IMR-90 (cell line): ENCODE results near the gene FRAS1. TPM values are rescaled to one million over a fixed set of nuclear protein-coding genes. Genes with fewer than 3 reads are reported as not detected.

Source experiments
- ATAC-seq: fragments of 200-7000 bp; cut with Tn5 transposase; 2 replicates; pipeline ENCODE4 v1.9.1; 2020; ENCODE audit warnings: low read depth, mild to moderate bottlenecking, moderate library complexity
- BruUV-seq: library from RNA; stranded (reverse); fragments of 400-500 nt; replicated peaks from 2 replicates; lab custom pipeline; 2021; lab: Mats Ljungman, UMichigan
- CTCF ChIA-PET: fragments of 300-600 bp; formaldehyde crosslinking; extraction: SDS; loops from one replicate; lab custom pipeline; 2021; ENCODE audit warnings: antibody characterized with exemption; lab: Yijun Ruan, JAX
- POLR2A ChIA-PET: fragments of 300-600 bp; sonication (Branson Sonifier 250); formaldehyde crosslinking; loops from one replicate; lab custom pipeline; 2022; ENCODE audit warnings: antibody characterized with exemption; ENCODE audit not compliant: unreplicated experiment; lab: Charles Lee
- DNase-seq: peaks from one replicate; pipeline ENCODE4 v3.0.0; 2013
- H2AFZ ChIP-seq: replicated peaks from 2 replicates; pipeline ENCODE3; 2013; ENCODE audit warnings: low read length, mild to moderate bottlenecking; ENCODE audit not compliant: poor library complexity
- H2AK5ac ChIP-seq: 2 replicates; pipeline ENCODE4 v1.6.1; 2013; ENCODE audit warnings: low read depth, low read length, inconsistent platforms
- H2AK9ac ChIP-seq: replicated peaks from 2 replicates; pipeline ENCODE3; 2013; ENCODE audit warnings: mild to moderate bottlenecking, low read depth, low read length, moderate library complexity; ENCODE audit not compliant: poor library complexity
- H2BK120ac ChIP-seq: 2 replicates; pipeline ENCODE4 v1.6.1; 2013; ENCODE audit warnings: low read depth, low read length, inconsistent platforms
- H2BK15ac ChIP-seq: 3 replicates; pipeline ENCODE4 v1.6.1; 2013; ENCODE audit warnings: low read depth, low read length, inconsistent platforms
- H2BK20ac ChIP-seq: 2 replicates; pipeline ENCODE4 v1.6.1; 2013; ENCODE audit warnings: low read depth, mild to moderate bottlenecking, inconsistent platforms, low read length, moderate library complexity
- H2BK5ac ChIP-seq: 2 replicates; pipeline ENCODE4 v1.6.1; 2013; ENCODE audit warnings: mild to moderate bottlenecking, low read depth, low read length, inconsistent platforms; ENCODE audit not compliant: poor library complexity, severe bottlenecking
- H3K14ac ChIP-seq: replicated peaks from 2 replicates; pipeline ENCODE4 v1.6.1; 2013; ENCODE audit warnings: low read depth, low read length, inconsistent platforms
- H3K18ac ChIP-seq: 2 replicates; pipeline ENCODE4 v1.6.1; 2013; ENCODE audit warnings: low read depth, low read length, control low read depth
- H3K23ac ChIP-seq: 2 replicates; pipeline ENCODE4 v1.6.1; 2013; ENCODE audit warnings: low read depth, low read length, inconsistent platforms
- H3K27ac ChIP-seq: 2 replicates; pipeline ENCODE4 v1.5.1; 2013; ENCODE audit warnings: mild to moderate bottlenecking, control low read depth, low read length; ENCODE audit not compliant: insufficient read depth
- H3K27me3 ChIP-seq: 2 replicates; pipeline ENCODE4 v1.6.1; 2013; ENCODE audit warnings: low read length; ENCODE audit not compliant: control insufficient read depth, insufficient read depth
- H3K36me3 ChIP-seq: 2 replicates; pipeline ENCODE4 v1.6.1; 2013; ENCODE audit warnings: low read length, mixed read lengths; ENCODE audit not compliant: control insufficient read depth, insufficient read depth
- H3K4ac ChIP-seq: 2 replicates; pipeline ENCODE4 v1.6.1; 2013; ENCODE audit warnings: low read depth, low read length, inconsistent platforms
- H3K4me1 ChIP-seq: 2 replicates; pipeline ENCODE4 v1.6.1; 2013; ENCODE audit warnings: low read length, mixed read lengths; ENCODE audit not compliant: control insufficient read depth, insufficient read depth
- H3K4me2 ChIP-seq: 2 replicates; pipeline ENCODE4 v1.6.1; 2013; ENCODE audit warnings: low read depth, mild to moderate bottlenecking, control low read depth, low read length, moderate library complexity
- H3K4me3 ChIP-seq: 2 replicates; pipeline ENCODE4 v1.5.1; 2013; ENCODE audit warnings: low read depth, mild to moderate bottlenecking, control low read depth, low read length, moderate library complexity; ENCODE audit not compliant: insufficient read depth
- H3K56ac ChIP-seq: 2 replicates; pipeline ENCODE4 v1.6.1; 2013; ENCODE audit warnings: low read length, inconsistent platforms; ENCODE audit not compliant: insufficient read depth; ENCODE audit errors: extremely low read depth
- H3K79me1 ChIP-seq, 2 experiments: 2 replicates each; pipeline ENCODE4 v1.6.1; 2013; ENCODE audit warnings: low read length in 2 of 2, inconsistent platforms in 1 of 2, low read depth in 1 of 2
- H3K9ac ChIP-seq: 2 replicates; pipeline ENCODE4 v1.6.1; 2013; ENCODE audit warnings: low read depth, low read length, control low read depth
- H3K9me1 ChIP-seq: 2 replicates; pipeline ENCODE4 v1.6.1; 2013; ENCODE audit warnings: low read length, inconsistent platforms; ENCODE audit not compliant: insufficient read depth
- H3K9me3 ChIP-seq: 2 replicates; pipeline ENCODE4 v1.6.1; 2013; ENCODE audit warnings: low read length; ENCODE audit not compliant: control insufficient read depth, insufficient read depth
- H4K20me1 ChIP-seq: 2 replicates; pipeline ENCODE4 v1.6.1; 2013; ENCODE audit warnings: low read length, inconsistent platforms; ENCODE audit not compliant: insufficient read depth
- H4K5ac ChIP-seq: 2 replicates; pipeline ENCODE4 v1.6.1; 2013; ENCODE audit warnings: mild to moderate bottlenecking, low read depth, low read length, control low read depth
- H4K8ac ChIP-seq, 2 experiments: 2 replicates each; pipeline ENCODE4 v1.6.1; 2013; ENCODE audit warnings: low read depth in 2 of 2, low read length in 2 of 2, control low read depth in 1 of 2, inconsistent platforms in 1 of 2
- H4K91ac ChIP-seq: 2 replicates; pipeline ENCODE4 v1.6.1; 2013; ENCODE audit warnings: low read depth, low read length, inconsistent platforms; ENCODE audit not compliant: insufficient read depth
- CEBPB ChIP-seq: IDR thresholded peaks from 2 replicates; pipeline ENCODE4 v1.6.1; 2012; ENCODE audit warnings: low read depth, low read length, improper control_type of control experiment
- CHD1 ChIP-seq: IDR thresholded peaks from 2 replicates; pipeline ENCODE4 v1.6.1; 2012; ENCODE audit warnings: low read depth, low read length, improper control_type of control experiment
- CTCF ChIP-seq: conservative IDR thresholded peaks from 2 replicates; pipeline ENCODE4 v1.5.1; 2012; ENCODE audit warnings: mild to moderate bottlenecking, low read depth, low read length, improper control_type of control experiment
- ELK1 ChIP-seq: fragments of 150-350 bp; IDR thresholded peaks from 2 replicates; pipeline ENCODE4 v1.6.1; 2016; ENCODE audit warnings: low read depth, mild to moderate bottlenecking, low read length, moderate library complexity, borderline replicate concordance
- FOS ChIP-seq: fragments of 150-350 bp; IDR thresholded peaks from 2 replicates; pipeline ENCODE4 v1.6.1; 2016; ENCODE audit warnings: low read depth, low read length
- MAFK ChIP-seq: IDR thresholded peaks from 2 replicates; pipeline ENCODE4 v1.6.1; 2012; ENCODE audit warnings: low read depth, low read length, improper control_type of control experiment
- MAZ ChIP-seq: IDR thresholded peaks from 2 replicates; pipeline ENCODE4 v1.6.1; 2012; ENCODE audit warnings: low read depth, mild to moderate bottlenecking, low read length, improper control_type of control experiment, moderate library complexity, borderline replicate concordance
- MXI1 ChIP-seq: IDR thresholded peaks from 2 replicates; pipeline ENCODE4 v1.6.1; 2012; ENCODE audit warnings: low read depth, mild to moderate bottlenecking, low read length, moderate library complexity, borderline replicate concordance
- NFE2L2 ChIP-seq: fragments of 150-350 bp; IDR thresholded peaks from 2 replicates; pipeline ENCODE4 v1.6.1; 2016; ENCODE audit warnings: low read depth, mild to moderate bottlenecking, low read length
- POLR2A ChIP-seq: IDR thresholded peaks from 2 replicates; pipeline ENCODE4 v1.6.1; 2012; ENCODE audit warnings: mild to moderate bottlenecking, low read depth, low read length
- RAD21 ChIP-seq: IDR thresholded peaks from 2 replicates; pipeline ENCODE4 v1.6.1; 2012; ENCODE audit warnings: low read length, improper control_type of control experiment
- RFX5 ChIP-seq: IDR thresholded peaks from 2 replicates; pipeline ENCODE4 v1.8.0; 2012; ENCODE audit warnings: low read depth, mild to moderate bottlenecking, low read length, moderate library complexity
- USF2 ChIP-seq: fragments of 150-350 bp; IDR thresholded peaks from 2 replicates; pipeline ENCODE4 v1.6.1; 2017; ENCODE audit warnings: mild to moderate bottlenecking, antibody characterized with exemption, low read length, low read depth
- WGBS, 2 experiments: methylation state at CpG; one replicate each; pipeline versions ENCODE4 v1.1.5 to v1.1.7; 2013; ENCODE audit warnings: missing lambda C conversion rate in 2 of 2; ENCODE audit not compliant: insufficient read length in 1 of 2; ENCODE audit errors: extremely low coverage in 2 of 2; 5-methylcytosine and 5-hydroxymethylcytosine counted together
- dilution Hi-C: fragments of 300-500 bp; cut with HindIII; formaldehyde crosslinking; loops from one replicate; pipeline ENCODE4 v1.14.3; 2018; ENCODE audit warnings: low sequenced_read_pairs; ENCODE audit not compliant: unreplicated experiment
- in situ Hi-C: fragments of 300-500 bp; cut with MboI; formaldehyde crosslinking; loops from 3 replicates; pipeline ENCODE4 v1.14.3; 2019; ENCODE audit warnings: low sequenced_read_pairs, inconsistent platforms, mixed read lengths
- intact Hi-C: fragments of 100-400 bp; cut with micrococcal nuclease; formaldehyde crosslinking; loops from 2 replicates; pipeline ENCODE4 v1.10.0; 2022
- polyA plus RNA-seq, 3 experiments: library from polyadenylated mRNA; depleted of rRNA; stranded (reverse); fragments of >200 nt; gene quantifications; 2 replicates each; pipeline ENCODE4 v1.2.3, GENCODE V29; 2012; ENCODE audit warnings: low replicate concordance in 1 of 3
- total RNA-seq: library from RNA; depleted of rRNA; stranded (reverse); fragments of >200 nt; gene quantifications from 2 replicates; pipeline ENCODE4 v1.2.3, GENCODE V29; 2012

Gene FRAS1
- total and polyA plus RNA-seq, 2 of the 4 experiments (the other 2 are of a cell fraction), result under 0.01 to 0.03 TPM

GRCh38 chr4:78354782-78355181 lies 297.7 kb downstream of the FRAS1 start:
- intact Hi-C loops, result no loop called here
- TF ChIP-seq CEBPB (no peak), NFE2L2 (no peak), MAFK (no peak), RAD21 (no peak), ELK1 (no peak), RFX5 (no peak), MAZ (no peak), POLR2A (no peak), CTCF (no peak), USF2 (no peak), FOS (no peak), CHD1 (no peak), MXI1 (no peak)
- no peak overlapping the region for H4K8ac ChIP-seq
- ATAC-seq (no peak), DNase-seq (no peak)
- no peak overlapping the region for H2AFZ ChIP-seq
- H3K27ac ChIP-seq, result no peak overlapping the region
- no peak overlapping the region for H3K4me3 ChIP-seq
- H3K27me3 ChIP-seq, result no peaks in the 10 kb centered on the region
- H2BK15ac ChIP-seq, result no peak overlapping the region
- dilution Hi-C loops, result no loop called here
- H2BK20ac ChIP-seq, result no peak overlapping the region
- CTCF ChIA-PET, result interaction anchor here (0.6 to 1.2 kb wide), 2 partner anchors 13 to 21 kb away, joined by 3 read pairs; no protein-coding TSS in a partner anchor
- WGBS, 2 experiments, result no CpG with 5 or more reads among the region's 4 CpGs
- no peak overlapping the region for H3K23ac ChIP-seq
- H4K5ac ChIP-seq, result no peak overlapping the region
- H2AK5ac ChIP-seq, result no peak overlapping the region
- POLR2A ChIA-PET, result no interaction called here
- no peak overlapping the region for H3K9ac ChIP-seq
- H3K18ac ChIP-seq, result no peak overlapping the region
- no peaks in the 10 kb centered on the region for H3K9me1 ChIP-seq
- no peak overlapping the region for H2BK120ac ChIP-seq
- no peaks in the 10 kb centered on the region for H3K79me1 ChIP-seq
- in situ Hi-C loops, result no loop called here
- H3K4ac ChIP-seq, result no peak overlapping the region
- H2BK5ac ChIP-seq, result no peak overlapping the region
- H3K36me3 ChIP-seq, result no peaks in the 10 kb centered on the region
- no peaks in the 10 kb centered on the region for H3K9me3 ChIP-seq
- H3K14ac ChIP-seq, result no peak overlapping the region
- H4K91ac ChIP-seq, result no peak overlapping the region
- H4K20me1 ChIP-seq, result no peaks in the 10 kb centered on the region
- H3K4me1 ChIP-seq, result no peaks in the 10 kb centered on the region
- no TSS peak for BruUV-seq
- H3K4me2 ChIP-seq, result no peak overlapping the region
- no peak overlapping the region for H3K56ac ChIP-seq
- H2AK9ac ChIP-seq, result no peak overlapping the region
